ENCODE results near the gene HIVEP3.

The HIVEP3 gene

DNA sequence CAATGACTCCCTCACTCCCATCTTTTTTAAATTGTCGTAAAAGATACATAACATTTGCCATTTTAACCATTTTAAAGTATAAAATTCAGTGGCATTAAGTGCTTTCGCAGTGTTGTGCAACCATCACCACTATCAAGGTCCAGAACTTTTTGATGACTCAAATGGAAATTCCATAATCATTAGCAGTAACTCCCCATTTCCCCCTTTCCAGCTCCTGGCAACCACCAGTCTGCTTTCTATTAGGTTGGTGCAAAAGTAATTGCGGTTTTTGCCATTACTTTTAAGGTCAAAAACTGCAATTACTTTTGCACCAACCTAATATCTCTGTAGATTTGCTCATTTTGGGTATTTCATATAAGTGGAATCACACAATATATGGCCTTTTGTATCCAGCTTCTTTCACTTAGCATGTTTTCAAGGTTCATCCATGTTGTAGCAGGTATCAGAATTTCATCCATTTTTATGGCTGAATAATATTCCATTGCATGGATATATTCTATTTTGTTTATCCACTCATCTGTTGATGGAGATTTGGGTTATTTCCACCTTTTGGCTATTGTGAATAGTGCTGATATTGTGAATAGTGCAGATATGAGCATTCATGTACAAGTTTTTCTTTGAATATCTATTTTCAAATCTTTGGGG lies 159.7 kb downstream of the HIVEP3 start:
- Histone ChIP-seq H3K4me1 (ENCODE audit: control insufficient read depth, insufficient read depth, low read length) (no peaks in the 10 kb centered on the region), H3K9ac (ENCODE audit: low read length in 2 of 2) (no peak overlapping the region), H3K27ac (ENCODE audit: low read length) (no peak overlapping the region), H3K27me3 (ENCODE audit: control insufficient read depth in 1 of 2, insufficient read depth in 2 of 2, low read length in 2 of 2) (no peaks in the 10 kb centered on the region), H3K4me3 (ENCODE audit: low read length in 2 of 2) (no peak overlapping the region), H3K36me3 (ENCODE audit: control insufficient read depth in 2 of 2, insufficient read depth in 2 of 2, low read length in 2 of 2) (peaks cover 0 to 3% of the 10 kb centered on the region in 2 donors), H3K9me3 (ENCODE audit: control insufficient read depth in 2 of 2, low read length in 2 of 2) (no peaks in the 10 kb centered on the region)

DNA sequence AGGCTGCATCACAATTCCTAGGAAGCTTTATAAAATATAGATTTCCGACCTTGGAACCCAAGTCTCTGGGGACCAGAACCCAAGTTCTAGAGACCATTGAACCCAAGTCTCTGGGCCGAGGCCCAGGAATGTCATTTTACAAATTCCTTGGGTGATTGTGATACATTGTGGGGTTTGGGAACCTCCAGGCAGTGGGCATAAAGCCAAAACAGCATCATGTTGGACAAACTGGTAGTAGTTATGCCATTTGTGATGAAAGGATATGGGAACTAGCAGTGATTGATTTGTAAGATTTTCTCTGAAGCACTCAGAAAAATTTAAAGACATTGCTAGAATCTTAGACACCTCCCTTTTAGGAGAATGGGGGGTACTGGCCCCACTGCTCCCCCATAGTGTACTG lies 160.2 kb downstream of the HIVEP3 start:
- Histone ChIP-seq H3K36me3 (ENCODE audit: control insufficient read depth in 2 of 2, insufficient read depth in 2 of 2, low read length in 2 of 2) (peaks cover 0 to 3% of the 10 kb centered on the region in 2 donors), H3K27me3 (ENCODE audit: control insufficient read depth in 1 of 2, insufficient read depth in 2 of 2, low read length in 2 of 2) (no peaks in the 10 kb centered on the region), H3K4me1 (ENCODE audit: control insufficient read depth, insufficient read depth, low read length) (no peaks in the 10 kb centered on the region), H3K9ac (ENCODE audit: low read length in 2 of 2) (no peak overlapping the region), H3K4me3 (ENCODE audit: low read length in 2 of 2) (no peak overlapping the region), H3K27ac (ENCODE audit: low read length) (no peak overlapping the region), H3K9me3 (ENCODE audit: control insufficient read depth in 2 of 2, low read length in 2 of 2) (no peaks in the 10 kb centered on the region)

DNA sequence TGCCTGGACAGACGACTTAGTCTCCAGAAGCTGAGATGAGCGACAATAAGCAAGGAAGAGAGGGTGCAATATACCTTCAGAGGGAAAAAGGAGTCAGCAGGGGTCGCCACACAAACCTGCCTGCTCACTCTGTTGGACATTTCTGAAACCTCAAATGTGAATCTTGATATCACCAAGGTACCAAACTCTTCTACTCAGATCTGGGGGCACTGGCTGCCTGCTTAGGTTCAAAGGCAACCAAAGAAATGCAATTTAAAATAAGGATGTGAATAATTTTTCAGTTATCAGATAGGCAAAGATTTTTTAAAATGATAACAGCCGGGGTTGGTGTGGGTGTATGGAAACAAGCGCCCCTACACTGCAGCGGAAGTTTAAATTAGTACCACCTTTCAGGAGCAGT lies 164.2 kb downstream of the HIVEP3 start:
- H3K27ac ChIP-seq (ENCODE audit: low read length): no peak overlapping the region
- H3K4me3 ChIP-seq (ENCODE audit: low read length in 2 of 2): no peak overlapping the region
- no peak overlapping the region for H3K9ac ChIP-seq (ENCODE audit: low read length in 2 of 2)
- H3K27me3 ChIP-seq (ENCODE audit: control insufficient read depth in 1 of 2, insufficient read depth in 2 of 2, low read length in 2 of 2): no peaks in the 10 kb centered on the region
- H3K9me3 ChIP-seq (ENCODE audit: control insufficient read depth in 2 of 2, low read length in 2 of 2): no peaks in the 10 kb centered on the region
- no peaks in the 10 kb centered on the region for H3K36me3 ChIP-seq (ENCODE audit: control insufficient read depth in 2 of 2, insufficient read depth in 2 of 2, low read length in 2 of 2)
- H3K4me1 ChIP-seq (ENCODE audit: control insufficient read depth, insufficient read depth, low read length): no peaks in the 10 kb centered on the region

DNA sequence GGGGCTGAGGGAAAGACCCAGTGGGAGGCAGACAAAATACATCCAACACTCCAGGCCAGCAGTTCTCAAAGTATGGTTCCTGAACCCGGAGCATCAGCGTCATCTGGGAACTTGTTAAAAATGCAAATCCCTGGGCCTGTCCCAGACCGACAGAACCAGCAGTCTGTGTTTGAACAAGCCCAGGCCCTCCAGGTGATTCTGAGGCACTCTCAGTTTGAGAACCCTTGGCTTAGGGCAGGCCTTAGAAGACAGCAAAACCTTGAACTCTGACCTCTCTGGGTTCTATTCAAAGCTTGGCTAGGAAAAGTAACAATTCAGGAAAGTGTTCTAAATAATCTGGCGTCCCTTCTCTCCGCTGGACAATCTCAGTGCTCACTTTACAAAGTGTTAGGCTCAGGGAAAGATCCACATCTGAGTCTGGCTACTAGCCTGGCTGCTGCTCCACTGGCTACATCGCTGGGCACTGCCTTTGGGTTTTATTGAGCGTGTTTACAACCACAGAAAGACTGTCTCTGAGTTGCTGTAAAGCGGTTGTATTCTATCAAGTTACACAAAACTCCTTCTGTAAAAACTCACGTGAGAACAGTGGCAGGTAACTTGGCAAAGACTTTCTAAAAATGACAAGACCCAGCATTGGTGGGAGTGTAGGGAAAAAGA lies 166.1 kb downstream of the HIVEP3 start:
- Histone ChIP-seq H3K9ac (ENCODE audit: low read length in 2 of 2) (no peak overlapping the region), H3K27me3 (ENCODE audit: control insufficient read depth in 1 of 2, insufficient read depth in 2 of 2, low read length in 2 of 2) (no peaks in the 10 kb centered on the region), H3K27ac (ENCODE audit: low read length) (no peak overlapping the region), H3K36me3 (ENCODE audit: control insufficient read depth in 2 of 2, insufficient read depth in 2 of 2, low read length in 2 of 2) (no peaks in the 10 kb centered on the region), H3K4me1 (ENCODE audit: control insufficient read depth, insufficient read depth, low read length) (no peaks in the 10 kb centered on the region), H3K9me3 (ENCODE audit: control insufficient read depth in 2 of 2, low read length in 2 of 2) (no peaks in the 10 kb centered on the region), H3K4me3 (ENCODE audit: low read length in 2 of 2) (no peak overlapping the region)

DNA sequence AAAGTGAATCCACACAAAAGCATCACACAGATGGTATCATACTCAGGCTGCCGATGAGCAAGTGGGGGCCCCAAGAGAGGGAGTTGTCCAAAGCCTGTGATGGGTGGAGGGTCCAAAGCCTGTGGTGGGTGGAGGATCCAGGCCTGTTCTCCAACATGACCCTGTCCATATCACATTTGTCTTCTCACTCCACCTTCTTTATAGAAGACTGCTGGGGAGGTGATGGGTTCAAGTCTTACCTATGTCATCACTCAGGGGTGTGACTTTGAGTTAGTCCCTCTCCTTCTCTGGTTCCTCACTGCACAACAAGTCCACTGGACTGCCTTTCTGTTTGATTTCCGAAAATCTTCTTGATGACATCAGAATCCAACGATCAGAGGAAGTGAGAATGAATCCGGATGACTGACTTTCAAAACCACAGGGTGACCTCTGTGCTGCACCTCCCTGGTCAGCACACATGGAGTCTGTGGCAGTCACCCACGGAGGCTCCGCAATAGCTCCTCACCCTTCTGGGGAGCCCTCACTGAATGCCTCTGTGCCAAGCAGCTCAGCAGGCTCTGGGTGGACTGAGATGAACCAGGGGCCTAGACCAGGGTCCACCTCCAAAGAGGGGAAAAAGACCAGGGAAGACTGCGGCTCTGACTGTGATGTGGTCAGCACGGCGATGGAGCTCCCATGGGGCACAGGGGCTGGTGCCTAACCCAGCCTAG lies 166.8 kb downstream of the HIVEP3 start:
- Histone ChIP-seq H3K9ac (ENCODE audit: low read length in 2 of 2) (no peak overlapping the region), H3K4me1 (ENCODE audit: control insufficient read depth, insufficient read depth, low read length) (no peaks in the 10 kb centered on the region), H3K27me3 (ENCODE audit: control insufficient read depth in 1 of 2, insufficient read depth in 2 of 2, low read length in 2 of 2) (no peaks in the 10 kb centered on the region), H3K4me3 (ENCODE audit: low read length in 2 of 2) (no peak overlapping the region), H3K27ac (ENCODE audit: low read length) (no peak overlapping the region), H3K36me3 (ENCODE audit: control insufficient read depth in 2 of 2, insufficient read depth in 2 of 2, low read length in 2 of 2) (no peaks in the 10 kb centered on the region), H3K9me3 (ENCODE audit: control insufficient read depth in 2 of 2, low read length in 2 of 2) (no peaks in the 10 kb centered on the region)

DNA sequence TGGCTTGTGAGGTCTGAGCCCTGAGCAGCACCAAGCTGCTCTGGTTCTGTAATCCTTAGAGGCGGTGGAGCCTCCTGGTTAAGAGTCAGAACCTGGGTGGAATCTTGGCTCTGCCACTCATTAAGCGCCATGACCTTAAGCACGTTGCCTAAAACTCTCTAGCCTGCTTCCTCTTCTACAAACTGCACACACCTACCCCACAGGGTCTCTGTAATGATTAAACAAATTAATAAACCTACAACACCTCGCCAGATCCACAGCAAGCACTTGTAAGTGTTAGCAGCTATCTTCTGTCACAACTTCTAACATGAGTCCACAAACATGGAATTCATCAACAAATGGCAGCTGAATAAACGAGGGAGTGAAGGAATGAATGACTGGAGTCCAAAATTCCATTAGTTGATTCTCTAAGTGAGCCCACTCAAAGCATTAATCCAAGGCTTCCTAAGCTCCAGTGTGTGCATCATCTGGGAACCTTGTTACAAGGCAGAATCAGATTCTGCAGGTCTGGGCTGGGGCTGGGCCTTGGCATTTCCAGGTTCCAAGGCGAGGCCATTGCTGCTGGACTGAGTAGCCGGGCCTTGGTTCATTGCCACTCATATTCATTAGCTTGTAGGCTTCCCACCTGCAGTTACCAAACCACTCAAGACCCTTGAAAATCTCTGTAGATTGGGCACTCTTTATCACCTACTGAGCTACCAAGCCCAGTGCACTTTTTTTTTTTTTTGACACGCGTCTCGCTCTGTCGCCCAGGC lies 168.6 kb downstream of the HIVEP3 start:
- Histone ChIP-seq H3K4me1 (ENCODE audit: control insufficient read depth, insufficient read depth, low read length) (no peaks in the 10 kb centered on the region), H3K27me3 (ENCODE audit: control insufficient read depth in 1 of 2, insufficient read depth in 2 of 2, low read length in 2 of 2) (no peaks in the 10 kb centered on the region), H3K36me3 (ENCODE audit: control insufficient read depth in 2 of 2, insufficient read depth in 2 of 2, low read length in 2 of 2) (no peaks in the 10 kb centered on the region), H3K9ac (ENCODE audit: low read length in 2 of 2) (no peak overlapping the region), H3K27ac (ENCODE audit: low read length) (no peak overlapping the region), H3K4me3 (ENCODE audit: low read length in 2 of 2) (no peak overlapping the region), H3K9me3 (ENCODE audit: control insufficient read depth in 2 of 2, low read length in 2 of 2) (no peaks in the 10 kb centered on the region)

DNA sequence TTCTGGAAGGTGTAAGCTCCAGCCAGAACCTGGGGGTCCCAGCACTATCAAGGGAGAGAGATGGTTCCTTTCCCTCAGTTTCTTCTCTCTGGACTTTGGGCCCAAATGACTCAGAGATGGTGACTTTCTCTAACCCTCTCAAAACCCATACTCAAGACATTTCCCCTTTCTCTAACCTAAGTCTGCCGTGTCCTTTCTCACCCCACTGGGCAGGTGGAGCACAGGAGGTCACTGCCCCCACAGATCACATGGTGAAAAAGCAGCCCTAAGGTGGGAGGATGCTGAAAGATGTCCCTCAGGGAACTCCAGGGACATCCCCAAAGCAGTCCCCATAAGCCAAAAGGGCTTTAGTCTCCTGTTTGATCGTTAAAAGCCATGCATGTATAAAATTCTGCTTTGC lies 173.7 kb downstream of the HIVEP3 start:
- Histone ChIP-seq H3K27me3 (ENCODE audit: control insufficient read depth in 1 of 2, insufficient read depth in 2 of 2, low read length in 2 of 2) (no peaks in the 10 kb centered on the region), H3K9ac (ENCODE audit: low read length in 2 of 2) (no peak overlapping the region), H3K4me3 (ENCODE audit: low read length in 2 of 2) (no peak overlapping the region), H3K27ac (ENCODE audit: low read length) (no peak overlapping the region), H3K36me3 (ENCODE audit: control insufficient read depth in 2 of 2, insufficient read depth in 2 of 2, low read length in 2 of 2) (no peaks in the 10 kb centered on the region), H3K4me1 (ENCODE audit: control insufficient read depth, insufficient read depth, low read length) (no peaks in the 10 kb centered on the region), H3K9me3 (ENCODE audit: control insufficient read depth in 2 of 2, low read length in 2 of 2) (no peaks in the 10 kb centered on the region)

DNA sequence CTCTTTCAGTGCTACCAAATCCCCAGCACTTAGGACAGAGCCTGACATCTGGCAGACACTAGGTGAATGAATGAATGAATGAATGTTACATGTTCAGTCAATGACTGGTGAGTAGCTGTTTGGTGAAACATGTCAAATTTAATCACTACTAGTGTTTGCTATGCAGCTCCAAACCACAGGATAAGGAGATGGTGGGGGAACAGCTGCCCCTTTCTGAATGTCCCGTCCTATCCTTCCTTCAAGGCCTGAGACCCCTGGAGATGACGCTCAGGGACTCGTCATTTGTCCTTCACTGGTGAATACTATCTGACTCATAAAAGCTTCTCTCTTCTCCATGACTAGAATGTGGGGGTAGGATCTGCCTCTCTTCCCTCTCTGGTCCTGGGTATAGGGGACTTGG lies 175.4 kb downstream of the HIVEP3 start:
- Histone ChIP-seq H3K27me3 (ENCODE audit: control insufficient read depth in 1 of 2, insufficient read depth in 2 of 2, low read length in 2 of 2) (no peaks in the 10 kb centered on the region), H3K27ac (ENCODE audit: low read length) (no peak overlapping the region), H3K4me1 (ENCODE audit: control insufficient read depth, insufficient read depth, low read length) (no peaks in the 10 kb centered on the region), H3K9ac (ENCODE audit: low read length in 2 of 2) (no peak overlapping the region), H3K4me3 (ENCODE audit: low read length in 2 of 2) (no peak overlapping the region), H3K9me3 (ENCODE audit: control insufficient read depth in 2 of 2, low read length in 2 of 2) (no peaks in the 10 kb centered on the region), H3K36me3 (ENCODE audit: control insufficient read depth in 2 of 2, insufficient read depth in 2 of 2, low read length in 2 of 2) (no peaks in the 10 kb centered on the region)

DNA sequence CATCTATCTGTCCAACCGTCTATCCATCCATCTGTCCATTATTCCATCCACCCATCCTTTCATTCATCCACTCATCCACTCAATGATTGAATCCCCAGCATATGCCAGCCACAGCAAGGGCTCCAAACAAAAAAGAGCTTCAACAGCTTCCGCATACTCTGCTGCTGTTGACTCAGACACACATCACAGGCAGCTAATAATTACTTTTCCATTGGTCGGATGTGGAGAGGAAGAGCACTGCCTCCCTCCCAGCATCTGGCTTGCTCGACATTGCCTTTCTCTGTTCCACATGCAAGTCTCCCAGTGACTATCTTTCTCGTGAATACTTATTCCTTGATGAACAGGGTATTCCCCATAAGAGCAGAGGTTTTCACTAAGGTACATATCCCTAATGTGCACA lies 176.5 kb downstream of the HIVEP3 start:
- Histone ChIP-seq H3K27ac (ENCODE audit: low read length) (no peak overlapping the region), H3K4me3 (ENCODE audit: low read length in 2 of 2) (no peak overlapping the region), H3K9ac (ENCODE audit: low read length in 2 of 2) (no peak overlapping the region), H3K9me3 (ENCODE audit: control insufficient read depth in 2 of 2, low read length in 2 of 2) (no peaks in the 10 kb centered on the region), H3K36me3 (ENCODE audit: control insufficient read depth in 2 of 2, insufficient read depth in 2 of 2, low read length in 2 of 2) (no peaks in the 10 kb centered on the region), H3K27me3 (ENCODE audit: control insufficient read depth in 1 of 2, insufficient read depth in 2 of 2, low read length in 2 of 2) (no peaks in the 10 kb centered on the region), H3K4me1 (ENCODE audit: control insufficient read depth, insufficient read depth, low read length) (no peaks in the 10 kb centered on the region)

DNA sequence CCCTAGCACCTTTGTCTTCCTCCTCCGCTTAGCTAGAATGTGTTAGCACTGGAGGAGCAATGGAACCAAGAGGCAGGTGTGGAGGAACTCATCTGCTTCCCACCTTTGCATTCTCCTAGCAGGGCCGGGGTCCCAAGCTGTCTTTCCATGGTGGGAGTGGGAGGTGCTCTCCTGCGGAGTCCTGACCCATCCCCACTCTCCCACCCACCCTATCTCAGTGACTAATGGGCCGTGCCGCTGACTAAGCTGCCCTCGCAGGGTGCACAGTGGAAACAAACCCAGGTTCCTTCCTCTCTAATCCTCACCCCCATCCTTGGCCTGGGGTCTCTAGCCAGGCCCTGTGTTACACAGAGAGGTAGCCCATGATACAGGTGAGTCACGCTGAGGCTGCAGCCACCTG lies 177.5 kb downstream of the HIVEP3 start:
- no peaks in the 10 kb centered on the region for H3K4me1 ChIP-seq (ENCODE audit: control insufficient read depth, insufficient read depth, low read length)

More for the DNA sequence above, 177.5 kb downstream of the HIVEP3 start:
- Histone ChIP-seq H3K27me3 (ENCODE audit: control insufficient read depth in 1 of 2, insufficient read depth in 2 of 2, low read length in 2 of 2) (no peaks in the 10 kb centered on the region), H3K36me3 (ENCODE audit: control insufficient read depth in 2 of 2, insufficient read depth in 2 of 2, low read length in 2 of 2) (no peaks in the 10 kb centered on the region), H3K4me3 (ENCODE audit: low read length in 2 of 2) (no peak overlapping the region), H3K9me3 (ENCODE audit: control insufficient read depth in 2 of 2, low read length in 2 of 2) (no peaks in the 10 kb centered on the region), H3K27ac (ENCODE audit: low read length) (no peak overlapping the region), H3K9ac (ENCODE audit: low read length in 2 of 2) (no peak overlapping the region)

Data from stomach smooth muscle (tissue), 2 donors.